Trophoblast cell (in vitro differentiated cells and primary cell): ENCODE measurements around the gene CELSR2.

Source experiments
- DNase-seq, 2 donors: peaks; one replicate each; pipeline ENCODE4 v3.0.0-alpha.2; 2016
- H2AFZ ChIP-seq: 2 replicates; pipeline ENCODE4 v1.6.1; 2013; ENCODE audit warnings: low read length, moderate library complexity, mild to moderate bottlenecking; ENCODE audit not compliant: insufficient read depth, poor library complexity
- H2AK5ac ChIP-seq: 2 replicates; pipeline ENCODE4 v1.6.1; 2013; ENCODE audit warnings: mild to moderate bottlenecking, low read length
- H2BK120ac ChIP-seq: 2 replicates; pipeline ENCODE4 v1.6.1; 2013; ENCODE audit warnings: low read length, mild to moderate bottlenecking, moderate library complexity; ENCODE audit not compliant: insufficient read depth, poor library complexity
- H2BK12ac ChIP-seq: 2 replicates; pipeline ENCODE4 v1.6.1; 2013; ENCODE audit warnings: mild to moderate bottlenecking, low read length, moderate library complexity
- H2BK5ac ChIP-seq: 2 replicates; pipeline ENCODE4 v1.6.1; 2013; ENCODE audit warnings: low read length, low read depth, moderate library complexity, mild to moderate bottlenecking; ENCODE audit not compliant: poor library complexity
- H3K14ac ChIP-seq: 2 replicates; pipeline ENCODE4 v1.6.1; 2013; ENCODE audit warnings: mild to moderate bottlenecking, low read length
- H3K18ac ChIP-seq: 2 replicates; pipeline ENCODE4 v1.6.1; 2013; ENCODE audit warnings: mild to moderate bottlenecking, low read length
- H3K23ac ChIP-seq: 2 replicates; pipeline ENCODE4 v1.6.1; 2013; ENCODE audit warnings: low read length
- H3K27ac ChIP-seq: 2 replicates; pipeline ENCODE4 v1.5.1; 2013; ENCODE audit warnings: low read depth, mild to moderate bottlenecking, inconsistent platforms, low read length, moderate library complexity
- H3K27me3 ChIP-seq: 2 replicates; pipeline ENCODE4 v1.6.1; 2013; ENCODE audit warnings: inconsistent platforms, mild to moderate bottlenecking, low read length, moderate library complexity; ENCODE audit not compliant: insufficient read depth
- H3K36me3 ChIP-seq, 2 experiments: 1 replicate in 1 of 2; 2 replicates in 1 of 2; pipeline ENCODE4 v1.6.1; 2013; ENCODE audit warnings: low read length in 2 of 2, mild to moderate bottlenecking in 2 of 2, moderate library complexity in 1 of 2; ENCODE audit not compliant: insufficient read depth in 2 of 2, control insufficient read depth in 1 of 2
- H3K4ac ChIP-seq: 2 replicates; pipeline ENCODE4 v1.6.1; 2013; ENCODE audit warnings: low read depth, mild to moderate bottlenecking, low read length, moderate library complexity
- H3K4me1 ChIP-seq, 2 experiments: 1 replicate in 1 of 2; 2 replicates in 1 of 2; pipeline ENCODE4 v1.6.1; 2013; ENCODE audit warnings: low read length in 2 of 2, mild to moderate bottlenecking in 2 of 2, moderate library complexity in 1 of 2; ENCODE audit not compliant: insufficient read depth in 2 of 2, control insufficient read depth in 1 of 2
- H3K4me2 ChIP-seq: 2 replicates; pipeline ENCODE4 v1.6.1; 2013; ENCODE audit warnings: inconsistent platforms, mild to moderate bottlenecking, low read length, moderate library complexity
- H3K4me3 ChIP-seq: 2 replicates; pipeline ENCODE4 v1.5.1; 2013; ENCODE audit warnings: mild to moderate bottlenecking, low read depth, low read length, inconsistent platforms
- H3K79me1 ChIP-seq: one replicate; pipeline ENCODE4 v1.6.1; 2013; ENCODE audit warnings: low read length
- H3K79me2 ChIP-seq: 2 replicates; pipeline ENCODE4 v1.6.1; 2013; ENCODE audit warnings: low read length, mild to moderate bottlenecking; ENCODE audit not compliant: control insufficient read depth, insufficient read depth, poor library complexity
- H3K9ac ChIP-seq: 2 replicates; pipeline ENCODE4 v1.6.1; 2013; ENCODE audit warnings: mild to moderate bottlenecking, low read length
- H3K9me3 ChIP-seq: 2 replicates; pipeline ENCODE4 v1.6.1; 2013; ENCODE audit warnings: low read depth, mild to moderate bottlenecking, control low read depth, inconsistent platforms, low read length; ENCODE audit not compliant: insufficient read depth
- H4K12ac ChIP-seq: 2 replicates; pipeline ENCODE4 v1.6.1; 2013; ENCODE audit warnings: low read depth, mild to moderate bottlenecking, low read length, moderate library complexity
- H4K8ac ChIP-seq: 2 replicates; pipeline ENCODE4 v1.6.1; 2013; ENCODE audit warnings: low read depth, mild to moderate bottlenecking, low read length, moderate library complexity
- H4K91ac ChIP-seq: one replicate; pipeline ENCODE4 v1.6.1; 2013; ENCODE audit warnings: low read depth, mild to moderate bottlenecking, low read length, moderate library complexity
- WGBS: extraction: QIAGEN DNeasy Blood & Tissue Kit; methylation state at CpG from one replicate; pipeline ENCODE4 v1.1.7; 2013; ENCODE audit warnings: missing lambda C conversion rate; ENCODE audit not compliant: insufficient read length, insufficient coverage; ENCODE audit errors: extremely low coverage; 5-methylcytosine and 5-hydroxymethylcytosine counted together

The CELSR2 gene

GRCh38 chr1:109319114-109319513 is 69.8 kb downstream of the CELSR2 start:
- Histone ChIP-seq H4K91ac (no peak overlapping the region), H3K9me3 (peaks cover 3% of the 10 kb centered on the region), H2AFZ (no peak overlapping the region), H4K8ac (no peak overlapping the region), H2AK5ac (no peak overlapping the region), H3K79me1 (no peaks in the 10 kb centered on the region), H3K4me3 (no peak overlapping the region), H2BK12ac (no peak overlapping the region), H3K27me3 (no peaks in the 10 kb centered on the region), H3K18ac (no peak overlapping the region), H3K27ac (no peak overlapping the region), H3K79me2 (no peaks in the 10 kb centered on the region), H4K12ac (no peak overlapping the region), H3K36me3 (peaks cover 44 to 73% of the 10 kb centered on the region in 2 experiments), H3K14ac (no peak overlapping the region), H3K4me1 (peaks cover 4 to 6% of the 10 kb centered on the region in 2 experiments), H3K4ac (no peak overlapping the region), H3K23ac (no peak overlapping the region), H3K9ac (no peak overlapping the region), H2BK120ac (no peak overlapping the region), H3K4me2 (no peak overlapping the region), H2BK5ac (no peak overlapping the region)
- no CpG with 5 or more reads among the region's 3 CpGs for WGBS
- no peak for DNase-seq

GRCh38 chr1:109322974-109323373 is 73.6 kb downstream of the CELSR2 start:
- Histone ChIP-seq H3K18ac (no peak overlapping the region), H3K36me3 (peaks cover 40 to 61% of the 10 kb centered on the region in 2 experiments), H3K9me3 (no peaks in the 10 kb centered on the region), H3K4me1 (peaks cover 4 to 6% of the 10 kb centered on the region in 2 experiments), H3K4me2 (no peak overlapping the region), H3K27ac (no peak overlapping the region), H2AK5ac (no peak overlapping the region), H2BK5ac (no peak overlapping the region), H4K12ac (no peak overlapping the region), H3K9ac (no peak overlapping the region), H2AFZ (no peak overlapping the region), H3K79me2 (no peaks in the 10 kb centered on the region), H3K14ac (no peak overlapping the region), H3K23ac (no peak overlapping the region), H3K79me1 (no peaks in the 10 kb centered on the region), H3K27me3 (no peaks in the 10 kb centered on the region), H2BK120ac (no peak overlapping the region), H2BK12ac (no peak overlapping the region), H3K4me3 (no peak overlapping the region), H4K8ac (no peak overlapping the region), H4K91ac (no peak overlapping the region), H3K4ac (no peak overlapping the region)
- peak in 1 of 2 donors; percentile 20 for DNase-seq
- no CpG with 5 or more reads among the region's 6 CpGs for WGBS
